Activated CD4-positive, alpha-beta T cell treated with anti-CD3 and anti-CD28 coated beads, Interleukin-2, Interleukin-6, amounts not matched to agents 100 ng/mL and 50 ng/mL, durations not matched to agents 16 hours and 8 hours (primary cell): ENCODE data around the gene ADO.
A peak's percentile ranks its signal among the peaks of the same experiment; 100 is the strongest.
"Not testable (repeated sequence)": the region's sequence is repeated elsewhere in the genome, so short reads cannot be mapped to it uniquely, and the experiment has no call there.

Experiments used
- DNase-seq: peaks from one replicate; pipeline ENCODE4 v3.0.0-alpha.2; 2020

Gene ADO

GRCh38 chr10:62804356-62805230 lies at the start of gene ADO:
ADO (plus strand) TSS chr10:62804720; CDS start chr10:62805060, 340 bp downstream.
- peak; percentile 83 for DNase-seq

- no peak for DNase-seq
Observed at GRCh38 chr10:62754963-62755362, 49.6 kb upstream of the ADO start.

- DNase-seq, result no peak
Observed at GRCh38 chr10:62755662-62756653, 48.6 kb upstream of the ADO start.

- no peak for DNase-seq
Observed at GRCh38 chr10:62759599-62760175, 44.8 kb upstream of the ADO start.

- no peak for DNase-seq
Observed at GRCh38 chr10:62760401-62760800, 44.1 kb upstream of the ADO start.

GRCh38 chr10:62761115-62761514 lies 43.4 kb upstream of the ADO start:
- DNase-seq, result no peak

DNA sequence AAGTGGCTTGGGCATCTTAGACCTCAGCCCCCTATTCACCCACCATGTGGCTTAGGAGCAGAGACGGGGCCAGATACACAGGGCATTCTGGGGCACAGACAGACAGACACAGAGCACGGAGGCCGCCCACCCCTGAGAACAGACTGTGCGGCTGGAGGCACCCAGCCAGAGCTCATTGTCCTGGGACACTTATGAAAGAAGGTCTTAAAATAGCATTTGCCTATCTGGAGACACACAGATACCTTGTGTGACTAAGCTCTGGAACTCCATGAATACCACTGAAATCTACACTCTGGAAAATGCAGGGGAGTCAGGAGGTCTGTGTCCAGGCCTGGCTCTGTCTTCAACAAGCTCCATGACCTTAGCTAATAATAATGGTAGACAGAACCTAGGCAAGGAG lies 41.4 kb upstream of the ADO start:
- no peak for DNase-seq

GRCh38 chr10:62764011-62764410 lies 40.5 kb upstream of the ADO start:
- DNase-seq, result no peak

DNA sequence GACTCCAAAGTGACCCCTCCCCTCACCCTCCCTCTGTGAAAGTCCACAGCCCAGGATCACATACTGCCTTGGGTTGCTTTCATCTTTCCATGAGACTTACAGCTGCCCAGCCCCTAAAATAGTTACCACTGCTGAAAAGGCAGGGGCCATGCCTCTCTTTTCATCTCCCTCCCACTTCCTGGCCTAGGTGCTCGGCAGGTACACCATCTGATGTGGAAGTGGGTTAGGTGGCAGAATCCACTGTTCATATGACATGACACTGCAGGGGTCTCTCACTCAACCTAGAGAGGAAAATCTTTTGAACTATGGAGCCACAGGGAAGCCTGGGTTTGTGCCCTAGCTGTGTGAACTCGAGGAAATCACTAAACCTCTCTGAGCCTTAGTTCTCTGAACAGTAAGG lies 38.8 kb upstream of the ADO start:
- DNase-seq, result no peak

DNA sequence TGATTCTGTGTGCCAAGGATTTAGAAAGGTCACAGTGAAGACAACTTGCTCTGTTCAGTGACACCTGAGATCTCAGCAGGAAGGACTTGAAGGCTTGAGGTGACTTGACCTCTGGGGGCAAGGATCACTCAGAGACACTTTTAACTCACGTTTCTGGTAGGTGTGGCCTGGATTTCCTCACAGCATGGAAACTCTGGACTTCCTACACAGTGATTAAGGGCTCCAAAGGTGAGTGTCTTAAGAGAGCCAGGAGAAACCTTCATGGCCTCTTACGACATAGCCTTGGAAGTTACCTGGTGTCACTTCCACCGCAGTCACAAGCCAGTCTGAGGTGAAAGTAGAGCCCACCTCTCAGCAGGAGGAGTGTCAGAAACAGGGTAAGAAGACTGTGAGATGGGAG lies 38.1 kb upstream of the ADO start:
- DNase-seq, result no peak

DNA sequence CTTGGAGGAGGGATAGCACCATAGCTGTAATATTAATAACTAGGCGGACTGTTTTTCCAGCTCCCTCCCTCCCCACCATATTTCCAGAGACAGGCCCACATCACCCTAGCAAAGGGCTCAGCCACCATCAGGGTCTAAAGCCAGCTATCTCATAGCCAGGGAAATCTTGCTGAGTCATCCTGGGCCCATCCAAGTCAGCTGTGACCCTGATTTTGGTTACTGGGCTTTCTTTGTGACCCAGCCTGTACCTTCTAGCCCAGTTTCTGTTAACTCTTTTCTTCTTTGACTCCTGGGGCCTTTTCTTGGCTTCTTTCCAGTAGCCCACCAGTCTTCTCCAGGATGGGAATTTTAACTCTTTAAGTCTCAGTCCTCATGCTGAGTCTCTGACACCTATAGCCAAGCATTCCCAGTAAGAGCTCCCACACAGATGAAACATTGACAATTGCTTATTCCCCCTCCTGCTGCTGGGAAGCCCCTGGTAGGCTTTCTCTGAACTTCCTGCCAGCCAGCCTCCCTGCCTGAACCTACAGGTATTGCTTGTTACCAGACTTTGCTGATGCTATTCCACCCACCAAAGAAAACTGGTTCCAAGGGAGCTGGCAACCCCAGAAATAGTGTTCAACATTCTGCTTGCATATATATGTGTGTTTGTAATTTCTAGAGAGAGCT lies 34.8 kb upstream of the ADO start:
- DNase-seq, result peak; percentile 31

DNA sequence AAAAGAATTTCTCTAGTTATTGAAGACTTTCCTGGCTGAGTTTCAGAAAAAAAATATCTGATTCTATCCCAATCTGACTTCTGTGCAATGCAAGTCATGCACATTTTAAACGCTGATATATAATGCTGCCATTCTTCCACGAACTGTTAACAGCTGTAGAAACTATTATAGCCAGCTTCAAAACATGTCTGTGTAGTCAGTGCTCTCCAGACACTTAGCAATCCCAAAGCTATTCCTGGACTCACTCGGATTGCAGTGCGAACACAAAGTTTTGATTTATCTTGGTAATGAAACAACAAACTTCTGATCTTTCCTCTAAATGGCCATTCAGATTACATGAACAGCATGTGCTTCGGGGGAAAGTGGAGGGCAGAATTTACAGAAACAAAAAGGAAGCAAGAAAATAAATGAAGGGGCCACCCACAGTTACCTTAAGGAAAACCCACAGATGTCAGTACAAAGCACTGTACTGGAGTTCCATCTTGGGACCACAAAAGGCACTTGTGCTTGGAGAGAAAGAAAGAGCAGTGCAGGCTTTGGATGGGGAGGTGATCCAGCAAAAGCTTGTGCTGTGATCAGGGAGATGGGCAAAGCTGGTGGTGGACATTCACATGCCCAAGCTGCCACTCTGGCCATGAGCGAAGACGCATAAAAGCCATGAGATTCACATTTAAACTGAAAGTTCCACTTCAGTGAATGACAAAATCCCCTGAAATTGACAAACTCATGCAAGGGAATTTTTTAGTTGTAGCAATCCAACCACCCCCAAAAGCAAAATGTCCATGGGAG lies 32.1 kb upstream of the ADO start:
- no peak for DNase-seq

GRCh38 chr10:62778125-62778524 lies 26.4 kb upstream of the ADO start:
- peak; percentile 40 for DNase-seq

DNA sequence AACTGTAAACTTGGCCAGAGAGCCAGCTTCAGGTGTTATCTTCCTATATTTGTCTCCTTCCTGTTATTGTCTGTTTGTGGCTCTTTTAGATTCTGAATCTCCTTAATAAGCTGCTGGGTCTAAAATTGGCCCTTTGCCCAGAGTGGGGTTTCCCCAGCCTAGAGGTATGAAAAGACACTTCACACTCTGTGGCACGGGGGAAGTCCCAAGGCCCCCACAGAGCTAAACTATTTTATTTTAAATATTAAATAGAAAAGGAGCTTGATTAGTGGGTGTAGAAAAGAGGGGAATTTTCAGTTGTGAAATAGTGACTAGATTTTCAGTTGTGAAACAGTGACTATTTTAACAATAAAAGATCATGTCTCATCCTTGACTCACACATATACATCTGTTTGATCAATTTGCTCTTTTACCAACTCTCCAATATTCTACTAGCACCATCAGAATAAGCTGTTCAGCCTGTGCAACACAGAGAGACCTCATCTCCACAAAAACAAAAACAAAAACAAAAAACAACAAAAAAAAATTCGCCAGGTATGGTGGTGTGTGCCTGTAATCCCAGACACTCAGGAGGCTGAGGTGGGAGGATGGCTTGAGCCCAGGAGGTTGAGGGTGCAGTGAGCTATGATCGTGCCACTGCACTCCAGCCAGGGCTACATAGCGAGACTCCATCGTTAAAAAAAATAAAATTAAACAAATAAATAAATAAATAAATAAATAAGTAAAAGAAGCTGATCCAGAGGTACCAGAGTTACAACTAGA lies 24.9 kb upstream of the ADO start:
- DNase-seq, result peak; percentile 77

- DNase-seq, result not testable (repeated sequence)
Observed at GRCh38 chr10:62784537-62784936, 20.0 kb upstream of the ADO start.

DNA sequence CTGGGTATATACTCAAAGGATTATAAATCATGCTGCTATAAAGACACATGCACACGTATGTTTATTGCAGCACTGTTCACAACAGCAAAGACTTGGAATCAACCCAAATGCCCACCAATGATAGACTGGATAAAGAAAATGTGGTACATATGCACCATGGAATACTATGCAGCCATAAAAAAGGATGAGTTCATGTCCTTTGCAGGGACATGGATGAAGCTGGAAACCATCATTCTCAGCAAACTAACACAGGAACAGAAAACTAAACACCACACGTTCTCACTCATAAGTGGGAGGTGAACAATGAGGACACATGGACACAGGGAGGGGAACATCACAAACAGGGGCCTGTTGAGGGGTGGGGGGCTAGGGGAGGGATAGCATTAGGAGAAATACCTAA lies 16.2 kb upstream of the ADO start:
- not testable (repeated sequence) for DNase-seq

GRCh38 chr10:62788861-62789467 lies 15.6 kb upstream of the ADO start:
- no peak for DNase-seq

DNA sequence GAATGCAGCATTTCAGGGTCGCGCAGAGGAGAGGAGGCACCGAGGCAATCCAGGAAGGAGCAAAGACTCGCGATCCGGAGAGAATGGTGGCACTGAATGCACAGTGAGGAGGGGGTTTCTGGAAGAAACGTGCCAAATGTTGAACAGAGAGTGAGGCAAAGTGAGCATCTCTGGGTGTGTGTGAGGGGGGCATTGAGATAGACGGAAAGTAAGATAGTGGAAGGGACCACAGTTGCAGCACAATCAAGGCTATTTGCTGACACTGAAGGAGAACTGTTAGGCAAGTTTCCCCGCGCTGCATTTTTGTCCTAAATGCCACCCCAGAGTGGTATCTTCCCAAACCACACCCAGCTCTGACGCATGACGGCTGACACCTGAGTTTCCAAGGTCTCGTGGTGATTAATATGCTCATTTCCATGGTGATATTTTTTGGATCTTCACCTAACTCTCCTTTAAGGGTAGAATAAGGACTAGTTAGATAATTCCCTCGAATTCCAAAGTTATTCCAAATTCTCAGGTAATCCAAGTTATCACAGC lies 14.4 kb upstream of the ADO start:
- DNase-seq, result no peak

DNA sequence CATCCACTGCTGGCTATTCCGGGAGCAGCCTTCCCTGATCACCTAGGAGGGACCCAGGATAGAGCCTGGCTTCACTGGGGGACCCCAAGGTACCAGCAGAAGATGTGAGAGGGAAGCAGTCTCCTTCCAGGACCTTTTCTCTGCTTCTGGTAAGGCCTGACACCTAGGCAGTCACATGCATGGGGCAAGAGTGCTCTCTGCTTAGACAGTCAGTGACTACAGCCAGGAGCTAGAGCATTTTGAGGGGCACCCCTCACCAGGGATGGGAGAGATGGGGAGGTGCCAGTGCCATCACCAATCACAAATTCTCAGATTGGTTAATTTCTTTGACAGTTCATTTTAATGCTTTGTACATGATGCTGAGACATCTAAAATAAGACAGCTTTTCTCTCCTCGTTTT lies 13.9 kb upstream of the ADO start:
- no peak for DNase-seq

DNA sequence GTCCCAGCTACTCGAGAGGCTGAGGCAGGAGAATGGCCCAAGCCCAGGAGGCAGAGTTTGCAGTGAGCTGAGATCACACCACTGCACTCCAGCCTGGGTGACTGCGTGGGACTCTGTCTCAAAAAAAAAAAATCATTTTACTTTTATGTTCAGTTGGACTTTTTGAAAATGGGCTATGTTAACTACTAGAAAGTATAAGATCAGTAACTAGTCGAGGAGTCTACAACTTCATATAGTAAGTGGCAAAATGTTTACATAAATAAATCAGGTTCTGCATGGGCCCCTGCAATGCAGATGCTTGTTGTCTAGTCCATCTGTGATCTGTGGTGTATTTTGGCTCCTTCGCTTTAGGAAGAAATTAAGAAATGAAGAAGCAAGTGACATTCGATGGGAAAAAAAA lies 12.3 kb upstream of the ADO start:
- no peak for DNase-seq
